Effector memory CD4-positive, alpha-beta T cell (primary cell): ENCODE data around the gene RNU11.
A peak's percentile ranks its signal among the peaks of the same experiment; 100 is the strongest.
"Not testable (repeated sequence)": the region's sequence is repeated elsewhere in the genome, so short reads cannot be mapped to it uniquely, and the experiment has no call there.

Experiments
- DNase-seq, 3 donors: peaks; one replicate each; pipeline ENCODE4 v3.0.0-alpha.2; 2020
- H3K27ac ChIP-seq: 2 replicates; pipeline ENCODE4 v1.7.0; 2013; ENCODE audit warnings: mild to moderate bottlenecking, low read length, moderate library complexity; ENCODE audit not compliant: insufficient read depth, poor library complexity, severe bottlenecking
- H3K27me3 ChIP-seq: replicated peaks from 2 replicates; pipeline ENCODE4 v1.7.0; 2013; ENCODE audit warnings: mild to moderate bottlenecking, low read length; ENCODE audit not compliant: insufficient read depth, control insufficient read depth, poor library complexity, severe bottlenecking
- H3K36me3 ChIP-seq: 2 replicates; pipeline ENCODE4 v1.7.0; 2013; ENCODE audit warnings: mild to moderate bottlenecking, low read length, moderate library complexity; ENCODE audit not compliant: control insufficient read depth, insufficient read depth
- H3K4me1 ChIP-seq: 2 replicates; pipeline ENCODE4 v1.7.0; 2013; ENCODE audit warnings: low read length, mild to moderate bottlenecking; ENCODE audit not compliant: control insufficient read depth, insufficient read depth, poor library complexity, severe bottlenecking
- H3K4me3 ChIP-seq: 2 replicates; pipeline ENCODE4 v1.7.0; 2013; ENCODE audit warnings: low read length, low read depth, mild to moderate bottlenecking; ENCODE audit not compliant: insufficient read depth, poor library complexity, severe bottlenecking
- H3K9me3 ChIP-seq: 2 replicates; pipeline ENCODE4 v1.7.0; 2013; ENCODE audit warnings: mild to moderate bottlenecking, low read length, moderate library complexity; ENCODE audit not compliant: control insufficient read depth

RNU11 gene

DNA sequence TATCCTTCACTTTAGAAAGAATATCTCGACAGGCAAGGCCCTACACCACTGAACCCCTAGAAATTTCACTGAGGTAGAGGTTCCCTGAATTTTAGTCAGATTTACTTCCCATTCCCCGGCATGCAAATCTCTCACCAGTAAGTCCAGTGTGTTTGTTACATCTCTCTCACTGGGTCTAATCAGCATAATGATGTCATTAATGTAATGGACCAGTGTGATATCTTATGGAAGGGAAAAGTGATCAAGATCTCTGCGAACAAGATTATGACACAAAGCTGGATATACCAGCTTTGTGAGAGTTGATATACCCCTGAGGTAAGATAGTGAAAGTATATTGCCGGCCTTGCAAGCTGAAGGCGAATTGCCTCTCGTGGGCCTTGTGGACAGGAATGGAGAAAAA is 7.9 kb downstream of the RNU11 start:
- Histone ChIP-seq H3K27ac (no peak overlapping the region), H3K36me3 (no peaks in the 10 kb centered on the region), H3K4me1 (no peaks in the 10 kb centered on the region), H3K27me3 (no peaks in the 10 kb centered on the region), H3K9me3 (no peaks in the 10 kb centered on the region), H3K4me3 (no peak overlapping the region)
- no peak for DNase-seq

DNA sequence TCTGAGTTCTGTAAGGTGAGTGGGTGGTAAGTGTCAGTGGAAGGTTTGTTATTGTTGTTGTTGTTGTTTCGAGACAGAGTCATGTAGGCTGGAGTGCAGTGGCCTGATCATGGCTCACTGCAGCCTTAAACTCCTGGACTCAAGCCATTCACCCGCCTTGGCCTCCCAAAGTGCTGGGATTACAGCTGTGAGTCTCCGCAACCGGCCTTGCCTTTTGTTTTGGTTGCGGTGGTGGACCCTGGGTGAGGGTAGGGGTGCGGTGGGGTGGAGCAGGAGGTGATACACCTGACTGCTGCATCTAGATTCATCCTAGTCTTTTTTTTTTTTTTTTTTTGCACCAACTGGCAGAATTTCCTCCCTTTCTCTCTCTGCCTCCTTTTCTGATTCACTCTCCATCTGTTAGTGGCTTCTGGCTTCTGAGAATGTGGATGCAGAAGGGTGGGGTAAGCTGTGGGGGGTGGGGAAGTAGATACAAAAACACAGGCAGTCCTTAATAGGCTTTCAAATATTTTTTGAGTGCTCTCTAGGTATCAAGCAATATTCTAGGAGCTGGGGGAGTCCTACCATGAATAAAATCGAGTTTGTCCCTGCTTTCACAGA is 15.6 kb downstream of the RNU11 start:
- H3K36me3 ChIP-seq: no peaks in the 10 kb centered on the region
- H3K27ac ChIP-seq: no peak overlapping the region
- no peak for DNase-seq
- H3K4me3 ChIP-seq: no peak overlapping the region
- no peaks in the 10 kb centered on the region for H3K9me3 ChIP-seq
- no peaks in the 10 kb centered on the region for H3K27me3 ChIP-seq
- H3K4me1 ChIP-seq: peaks cover 10% of the 10 kb centered on the region

DNA sequence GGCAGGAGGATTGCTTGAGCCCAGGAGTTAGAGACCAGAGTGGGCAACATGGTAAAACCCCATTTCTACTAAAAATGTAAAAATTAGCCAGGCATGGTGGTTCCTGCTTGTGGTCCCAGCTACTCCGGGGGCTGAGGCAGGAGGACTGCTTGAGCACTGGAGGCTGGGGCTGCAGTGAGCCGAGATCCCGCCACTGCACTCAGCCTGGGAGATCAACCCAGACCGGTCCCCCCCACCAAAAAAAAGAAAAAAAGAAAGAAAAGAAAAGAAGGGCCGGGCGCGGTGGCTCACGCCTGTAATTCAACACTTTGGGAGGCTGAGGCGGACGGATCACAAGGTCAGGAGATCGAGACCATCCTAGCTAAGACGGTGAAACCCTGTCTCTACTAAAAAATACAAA is 18.4 kb downstream of the RNU11 start:
- Histone ChIP-seq H3K4me1 (peaks cover 10% of the 10 kb centered on the region), H3K9me3 (no peaks in the 10 kb centered on the region), H3K27me3 (no peaks in the 10 kb centered on the region), H3K27ac (no peak overlapping the region), H3K36me3 (no peaks in the 10 kb centered on the region), H3K4me3 (no peak overlapping the region)
- no peak for DNase-seq

DNA sequence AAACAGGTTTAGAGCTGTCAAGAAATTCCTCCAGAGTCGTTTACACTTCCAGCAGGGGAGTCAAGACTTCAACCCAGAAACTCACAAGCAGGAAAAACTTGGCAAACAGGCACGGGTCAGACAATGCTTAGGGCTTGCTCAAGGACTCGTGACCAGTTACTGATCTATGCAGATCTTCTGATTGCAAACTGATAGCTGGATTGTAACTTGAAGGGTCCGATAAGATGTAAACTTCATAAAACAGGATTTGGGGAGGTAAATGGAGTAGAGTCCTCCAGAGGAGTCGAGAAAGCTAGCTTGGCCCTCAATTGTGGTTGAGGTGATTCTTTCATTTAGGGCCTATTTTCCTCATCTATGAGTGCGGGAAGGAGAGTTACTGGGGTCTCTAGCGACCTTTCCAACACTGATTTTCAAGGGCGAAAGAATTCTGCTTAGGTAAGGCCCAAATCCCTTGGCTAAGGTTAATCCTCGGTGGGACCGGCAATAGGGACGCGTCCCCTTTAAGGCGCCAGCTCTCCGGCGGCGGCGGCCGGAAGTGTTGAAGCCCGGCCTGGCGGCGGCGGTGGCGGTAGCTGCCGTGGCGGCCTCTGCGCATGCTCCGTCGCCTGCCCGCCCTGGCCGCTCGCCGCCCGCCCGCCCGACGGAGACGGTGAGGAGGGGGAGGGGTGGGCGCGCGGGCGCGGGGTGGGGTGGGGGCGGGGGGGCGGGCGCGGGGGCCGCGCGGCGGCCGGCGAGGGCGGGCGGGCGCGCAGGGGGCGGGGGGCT is 20.0 kb downstream of the RNU11 start, which contains the start of gene GMEB1:
Gene GMEB1, plus strand, starts transcription at position 594 of the 765 bp plus-strand sequence. CDS start 14,829 bp downstream, outside the sequence.
- Histone ChIP-seq H3K9me3 (no peaks in the 10 kb centered on the region), H3K27me3 (no peaks in the 10 kb centered on the region), H3K4me3 (peak within 1 kb of the TSS; percentile 87), H3K27ac (peak within 1 kb of the TSS; percentile 93), H3K36me3 (no peaks in the 10 kb centered on the region), H3K4me1 (peaks cover 10% of the 10 kb centered on the region)
- DNase-seq: peak; percentile 72 to 77 (median 74)

DNA sequence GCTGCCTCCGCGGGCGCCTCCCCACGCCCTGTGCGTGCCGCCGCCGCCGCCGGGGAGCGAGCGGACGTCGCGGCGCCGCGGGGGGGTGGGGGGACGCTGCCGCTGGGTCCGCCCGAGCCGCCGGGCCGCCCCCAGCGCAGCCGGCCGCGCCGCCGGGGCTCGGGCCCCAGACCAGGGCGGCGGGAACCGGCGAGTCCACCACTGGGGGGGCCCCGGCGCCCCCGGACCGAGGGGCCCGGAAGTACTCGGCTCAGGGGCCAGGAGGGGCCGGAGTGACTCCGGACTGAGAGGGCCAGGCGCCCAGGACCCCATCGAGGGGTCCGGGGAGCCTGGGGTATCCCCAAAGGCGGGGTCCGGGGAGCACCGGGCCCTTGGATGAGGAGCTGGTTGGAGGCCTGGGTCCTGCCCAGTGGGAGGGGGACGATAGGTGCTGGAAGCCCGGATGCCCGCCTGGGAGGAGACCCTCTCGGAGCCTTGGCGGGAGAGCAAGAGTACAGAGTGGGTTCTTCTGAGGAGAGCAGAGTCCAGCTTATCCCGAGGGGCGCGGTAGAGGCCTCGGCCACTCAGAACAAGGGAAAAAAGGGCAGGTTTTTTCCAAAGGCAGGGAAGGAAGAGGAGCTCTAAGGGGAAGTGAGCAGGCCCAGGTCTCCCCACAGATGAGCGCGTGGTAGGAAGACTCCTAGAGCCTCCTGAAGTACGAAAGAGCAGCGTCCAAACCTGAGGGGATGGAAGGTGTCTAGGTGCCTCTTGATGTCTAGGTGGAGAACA is 20.7 kb downstream of the RNU11 start:
- Histone ChIP-seq H3K27ac (peak overlapping the region; percentile 93), H3K9me3 (no peaks in the 10 kb centered on the region), H3K36me3 (no peaks in the 10 kb centered on the region), H3K4me3 (peak overlapping the region; percentile 87), H3K4me1 (peaks cover 10% of the 10 kb centered on the region), H3K27me3 (no peaks in the 10 kb centered on the region)
- DNase-seq: peak in 2 of 3 donors; percentile 17 to 28

DNA sequence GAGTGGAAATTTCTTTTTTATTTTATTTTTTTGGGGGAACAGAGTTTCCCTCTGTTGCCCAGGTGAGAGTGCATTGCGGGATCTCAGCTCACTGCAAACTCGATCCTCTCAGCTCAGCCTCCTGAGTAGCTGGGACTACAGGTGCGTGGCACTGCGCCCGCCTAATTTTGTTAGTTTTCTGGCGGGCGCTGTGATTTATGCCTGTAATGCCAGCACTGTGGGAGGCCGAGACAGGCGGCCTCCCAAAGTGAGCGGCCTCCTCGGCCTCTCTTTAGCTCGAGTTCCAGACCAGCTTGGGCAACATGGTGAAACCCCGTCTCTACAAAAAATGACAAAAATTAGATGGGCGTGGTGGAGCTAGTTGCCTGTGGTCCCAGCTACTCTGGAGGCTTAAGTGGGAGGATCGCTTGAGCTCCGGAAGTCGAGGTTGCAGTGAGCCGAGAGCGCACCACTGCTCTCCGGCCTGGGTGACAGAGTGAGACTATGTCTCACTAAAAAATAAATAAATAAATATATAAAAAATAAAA is 22.9 kb downstream of the RNU11 start:
- DNase-seq: no peak

DNA sequence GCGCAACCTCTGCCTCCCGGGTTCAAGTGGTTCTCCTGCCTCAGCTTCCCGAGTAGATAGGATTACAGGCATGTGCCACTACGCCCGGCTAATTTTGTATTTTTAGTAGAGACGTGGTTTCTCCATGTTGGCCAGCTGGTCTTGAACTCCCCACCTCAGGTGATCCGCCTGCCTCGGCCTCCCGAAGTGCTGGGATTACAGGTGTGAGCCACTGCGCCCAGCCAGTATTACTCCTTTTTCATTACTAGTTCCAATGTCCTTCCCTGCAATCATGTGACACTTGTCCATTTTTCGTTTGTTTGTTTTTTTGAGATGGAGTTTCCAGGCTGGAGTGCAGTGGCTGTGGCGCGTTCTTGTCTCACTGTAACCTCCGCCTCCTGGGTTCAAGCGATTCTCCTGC is 24.6 kb downstream of the RNU11 start:
- H3K27me3 ChIP-seq: not testable (repeated sequence)

More for the DNA sequence above, 22.9 kb downstream of the RNU11 start:
- Histone ChIP-seq H3K27ac (no peak overlapping the region), H3K36me3 (no peaks in the 10 kb centered on the region), H3K4me3 (no peak overlapping the region), H3K4me1 (peaks cover 10% of the 10 kb centered on the region), H3K27me3 (no peaks in the 10 kb centered on the region), H3K9me3 (no peaks in the 10 kb centered on the region)

DNA sequence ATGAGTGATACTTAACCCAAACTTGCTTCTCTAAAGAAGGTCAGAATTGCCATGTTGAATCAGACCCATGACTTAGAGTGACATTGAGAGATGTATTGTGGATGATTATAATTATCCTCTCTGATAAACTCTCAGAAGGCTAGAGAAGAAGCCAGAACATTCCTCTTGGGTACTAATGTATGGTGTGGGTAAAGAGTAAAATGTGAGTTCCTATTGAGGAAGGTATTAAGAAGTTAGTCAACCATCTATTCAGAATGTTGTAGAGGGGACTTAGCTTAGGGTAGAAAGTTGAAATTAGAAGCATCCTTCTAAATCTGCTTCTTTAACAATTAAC is 27.5 kb downstream of the RNU11 start:
- DNase-seq: no peak
- no peaks in the 10 kb centered on the region for H3K9me3 ChIP-seq
- H3K4me1 ChIP-seq: no peaks in the 10 kb centered on the region
- no peaks in the 10 kb centered on the region for H3K27me3 ChIP-seq
- H3K27ac ChIP-seq: no peak overlapping the region
- peaks cover 2% of the 10 kb centered on the region for H3K36me3 ChIP-seq
- H3K4me3 ChIP-seq: no peak overlapping the region

More for the DNA sequence above, 24.6 kb downstream of the RNU11 start:
- not testable (repeated sequence) for H3K27ac ChIP-seq, H3K9me3 ChIP-seq, H3K36me3 ChIP-seq, H3K4me1 ChIP-seq, DNase-seq, H3K4me3 ChIP-seq

DNA sequence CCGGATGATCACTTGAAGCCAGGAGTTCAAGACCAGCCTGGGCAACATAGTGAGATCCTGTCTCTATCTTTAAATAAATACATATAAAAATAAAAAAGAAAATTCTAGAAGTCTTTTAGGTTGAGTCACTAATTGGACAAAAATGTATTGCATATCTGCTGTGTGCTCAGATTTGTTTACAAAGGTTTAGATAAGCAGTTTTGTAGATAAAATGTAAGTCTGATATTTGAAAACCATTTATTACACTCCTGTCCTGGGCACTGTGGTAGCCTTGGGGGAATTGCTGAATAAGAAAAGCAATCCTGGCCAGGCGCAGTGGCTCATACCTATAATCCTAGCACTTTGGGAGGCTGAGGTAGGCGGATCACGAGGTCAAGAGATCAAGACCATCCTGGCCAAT is 31.8 kb downstream of the RNU11 start:
- Histone ChIP-seq H3K27me3 (no peaks in the 10 kb centered on the region), H3K36me3 (peaks cover 16% of the 10 kb centered on the region), H3K4me3 (no peak overlapping the region), H3K9me3 (no peaks in the 10 kb centered on the region), H3K27ac (no peak overlapping the region), H3K4me1 (no peaks in the 10 kb centered on the region)
- DNase-seq: no peak

DNA sequence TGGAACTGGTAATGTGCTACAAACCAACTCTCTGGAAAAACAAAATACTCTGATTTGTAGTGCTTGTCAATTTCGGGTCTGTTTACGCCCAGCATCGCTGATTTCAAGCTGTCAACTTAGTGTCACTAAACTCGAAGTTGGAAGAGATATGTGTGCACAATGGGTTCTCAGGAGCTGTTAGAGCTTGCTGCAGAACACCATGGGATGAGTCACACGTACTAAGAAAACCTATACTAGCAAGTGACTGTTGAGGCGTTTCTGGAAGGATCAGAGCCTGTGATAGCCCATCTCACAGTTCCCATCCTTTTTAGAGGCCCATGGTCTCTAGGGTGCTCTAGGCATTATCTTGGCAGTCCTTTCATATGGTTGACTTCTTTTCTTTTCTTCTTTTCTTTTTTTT is 34.4 kb downstream of the RNU11 start:
- no peak for DNase-seq
- H3K4me3 ChIP-seq: no peak overlapping the region
- H3K36me3 ChIP-seq: peaks cover 16% of the 10 kb centered on the region

More for the DNA sequence above, 34.4 kb downstream of the RNU11 start:
- H3K27me3 ChIP-seq: no peaks in the 10 kb centered on the region
- no peaks in the 10 kb centered on the region for H3K4me1 ChIP-seq
- no peak overlapping the region for H3K27ac ChIP-seq
- H3K9me3 ChIP-seq: no peaks in the 10 kb centered on the region
